Muscle layer of colon (tissue), 2 donors: ENCODE measurements around the gene CHN2.
"Not testable (repeated sequence)": the region's sequence is repeated elsewhere in the genome, so short reads cannot be mapped to it uniquely, and the experiment has no call there.

ENCODE experiments used
- H3K27ac ChIP-seq: one replicate; pipeline ENCODE4 v1.7.0; 2013; ENCODE audit warnings: low read depth, mild to moderate bottlenecking, low read length, moderate library complexity
- H3K27me3 ChIP-seq, 2 donors: one replicate each; pipeline ENCODE4 v1.7.0; 2013; ENCODE audit warnings: low read length in 2 of 2, mild to moderate bottlenecking in 2 of 2; ENCODE audit not compliant: insufficient read depth in 2 of 2, control insufficient read depth in 1 of 2
- H3K36me3 ChIP-seq: one replicate; pipeline ENCODE4 v1.7.0; 2013; ENCODE audit warnings: mild to moderate bottlenecking, low read length; ENCODE audit not compliant: insufficient read depth
- H3K4me1 ChIP-seq: one replicate; pipeline ENCODE4 v1.7.0; 2013; ENCODE audit warnings: mild to moderate bottlenecking, low read length; ENCODE audit not compliant: insufficient read depth
- H3K4me3 ChIP-seq, 2 donors: one replicate each; pipeline ENCODE4 v1.7.0; 2013; ENCODE audit warnings: low read length in 2 of 2, low read depth in 1 of 2, mild to moderate bottlenecking in 1 of 2, moderate library complexity in 1 of 2
- H3K9ac ChIP-seq: one replicate; pipeline ENCODE4 v1.7.0; 2013; ENCODE audit warnings: low read length
- H3K9me3 ChIP-seq: one replicate; pipeline ENCODE4 v1.7.0; 2013; ENCODE audit warnings: mild to moderate bottlenecking, low read length
- donor health status: abdominal sarcoma.
- donor health status: Adenocarcinoma of cecum.

CHN2 gene

DNA sequence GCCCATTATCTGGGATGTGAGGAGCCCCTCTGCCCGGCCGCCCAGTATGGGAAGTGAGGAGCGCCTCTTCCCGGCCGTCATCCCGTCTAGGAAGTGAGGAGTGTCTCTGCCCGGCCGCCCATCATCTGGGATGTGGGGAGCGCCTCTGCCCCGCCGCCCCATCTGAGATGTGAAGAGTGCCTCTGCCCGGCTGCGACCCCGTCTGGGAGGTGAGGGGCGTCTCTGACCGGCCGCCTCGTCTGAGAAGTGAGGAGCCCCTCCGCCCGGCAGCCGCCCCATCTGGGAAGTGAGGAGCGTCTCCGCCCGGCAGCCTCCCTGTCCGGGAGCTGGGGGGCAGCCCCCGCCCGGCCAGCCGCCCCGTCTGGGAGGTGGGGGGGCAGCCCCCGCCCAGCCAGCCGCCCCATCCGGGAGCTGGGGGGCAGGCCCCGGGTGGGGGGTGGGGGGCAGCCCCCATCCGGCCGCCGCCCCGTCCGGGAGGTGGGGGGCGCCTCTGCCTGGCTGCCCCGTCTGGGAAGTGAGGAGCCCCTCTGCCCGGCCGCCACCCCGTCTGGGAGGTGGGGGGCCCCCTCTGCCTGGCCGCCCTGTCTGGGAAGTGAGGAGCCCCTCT lies 69.1 kb downstream of the CHN2 start:
- not testable (repeated sequence) for H3K4me3 ChIP-seq, H3K36me3 ChIP-seq, H3K9ac ChIP-seq, H3K27ac ChIP-seq, H3K27me3 ChIP-seq, H3K4me1 ChIP-seq, H3K9me3 ChIP-seq

- H3K9ac ChIP-seq, result no peak overlapping the region
- H3K36me3 ChIP-seq, result no peaks in the 10 kb centered on the region
- H3K4me3 ChIP-seq, result no peak overlapping the region
- H3K9me3 ChIP-seq, result no peaks in the 10 kb centered on the region
- H3K27me3 ChIP-seq, result no peaks in the 10 kb centered on the region
- H3K27ac ChIP-seq, result no peak overlapping the region
- no peaks in the 10 kb centered on the region for H3K4me1 ChIP-seq
Measured at GRCh38 chr7:29265208-29265923, 70.8 kb downstream of the CHN2 start.

DNA sequence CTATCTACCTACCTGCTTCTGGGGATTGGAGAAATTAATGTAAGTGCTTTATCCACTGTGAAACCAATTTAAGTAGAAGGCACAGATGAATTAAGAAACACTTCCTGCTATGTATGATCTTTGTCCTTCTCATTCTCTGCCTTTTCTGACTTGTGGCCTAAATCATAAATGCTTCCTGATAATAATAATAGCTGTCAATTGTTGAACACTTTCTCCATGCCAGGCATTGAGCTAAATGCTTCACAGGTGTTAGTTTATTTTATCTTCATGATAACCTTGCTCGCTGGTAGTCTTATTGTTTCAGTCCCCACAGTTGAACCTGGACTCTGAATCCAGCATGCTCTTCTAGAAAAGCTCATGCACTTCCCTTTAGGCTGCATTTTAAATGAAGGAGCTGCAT lies 75.4 kb downstream of the CHN2 start:
- no peak overlapping the region for H3K27ac ChIP-seq
- H3K36me3 ChIP-seq, result no peaks in the 10 kb centered on the region
- no peak overlapping the region for H3K9ac ChIP-seq
- no peaks in the 10 kb centered on the region for H3K4me1 ChIP-seq
- no peak overlapping the region for H3K4me3 ChIP-seq
- H3K27me3 ChIP-seq, result no peaks in the 10 kb centered on the region
- no peaks in the 10 kb centered on the region for H3K9me3 ChIP-seq

DNA sequence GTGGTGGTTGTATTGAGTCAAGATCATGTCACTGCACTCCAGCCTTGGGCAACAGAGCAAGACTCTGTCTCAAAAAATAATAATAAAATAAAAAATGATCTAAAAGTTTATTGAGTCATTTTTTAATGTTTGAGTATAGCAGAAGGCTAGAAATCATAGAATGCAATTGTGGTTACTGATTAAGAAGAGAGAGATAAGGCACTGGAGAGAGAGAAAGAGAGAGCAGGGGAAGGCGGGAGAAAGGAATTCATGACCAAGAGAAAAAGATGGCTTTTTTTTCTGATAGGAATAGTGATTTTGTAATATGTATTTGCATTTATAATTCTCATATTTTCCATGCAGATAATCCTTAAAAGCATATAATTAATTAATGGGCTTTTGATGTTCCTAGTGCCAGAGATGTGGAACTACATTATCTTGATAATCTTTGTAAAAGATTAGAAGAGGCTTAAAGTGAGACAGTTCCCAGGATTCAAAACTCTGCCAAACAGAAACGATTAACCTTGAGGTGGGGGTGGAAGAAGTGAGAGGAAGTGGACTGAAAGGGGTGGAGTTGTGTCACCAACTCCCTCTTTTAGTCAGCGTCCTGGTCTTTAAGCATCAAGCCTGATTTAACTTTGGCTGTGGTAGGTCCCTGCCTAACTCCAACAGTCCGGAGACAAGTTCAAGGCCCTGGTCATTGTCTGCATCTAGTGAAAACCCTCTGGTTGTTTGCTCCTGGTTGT lies 76.2 kb downstream of the CHN2 start:
- Histone ChIP-seq H3K9ac (no peak overlapping the region), H3K4me3 (no peak overlapping the region), H3K27ac (no peak overlapping the region), H3K36me3 (no peaks in the 10 kb centered on the region), H3K27me3 (no peaks in the 10 kb centered on the region), H3K9me3 (no peaks in the 10 kb centered on the region), H3K4me1 (no peaks in the 10 kb centered on the region)

DNA sequence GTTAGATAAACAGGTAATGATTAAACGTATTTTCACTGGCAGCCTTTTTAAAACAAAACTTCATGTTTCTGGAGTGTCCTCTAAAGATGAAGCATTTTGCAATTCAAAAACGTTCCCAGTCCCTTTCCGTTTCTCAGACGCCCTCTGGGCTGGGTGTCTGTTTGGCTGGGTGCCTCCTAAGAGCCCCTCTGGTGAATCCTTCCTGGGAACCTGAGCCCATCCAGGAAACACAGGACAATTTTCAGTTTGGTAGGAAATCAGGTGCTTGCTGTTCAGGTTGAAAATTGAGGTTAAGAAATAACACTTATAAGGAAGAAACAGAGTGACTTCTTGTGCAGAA lies 76.7 kb downstream of the CHN2 start:
- no peak overlapping the region for H3K27ac ChIP-seq
- no peaks in the 10 kb centered on the region for H3K9me3 ChIP-seq
- no peak overlapping the region for H3K4me3 ChIP-seq
- H3K36me3 ChIP-seq, result no peaks in the 10 kb centered on the region
- no peaks in the 10 kb centered on the region for H3K27me3 ChIP-seq
- H3K4me1 ChIP-seq, result no peaks in the 10 kb centered on the region
- H3K9ac ChIP-seq, result no peak overlapping the region

GRCh38 chr7:29272057-29272456 lies 77.5 kb downstream of the CHN2 start:
- Histone ChIP-seq H3K27me3 (no peaks in the 10 kb centered on the region), H3K27ac (no peak overlapping the region), H3K4me1 (no peaks in the 10 kb centered on the region)

DNA sequence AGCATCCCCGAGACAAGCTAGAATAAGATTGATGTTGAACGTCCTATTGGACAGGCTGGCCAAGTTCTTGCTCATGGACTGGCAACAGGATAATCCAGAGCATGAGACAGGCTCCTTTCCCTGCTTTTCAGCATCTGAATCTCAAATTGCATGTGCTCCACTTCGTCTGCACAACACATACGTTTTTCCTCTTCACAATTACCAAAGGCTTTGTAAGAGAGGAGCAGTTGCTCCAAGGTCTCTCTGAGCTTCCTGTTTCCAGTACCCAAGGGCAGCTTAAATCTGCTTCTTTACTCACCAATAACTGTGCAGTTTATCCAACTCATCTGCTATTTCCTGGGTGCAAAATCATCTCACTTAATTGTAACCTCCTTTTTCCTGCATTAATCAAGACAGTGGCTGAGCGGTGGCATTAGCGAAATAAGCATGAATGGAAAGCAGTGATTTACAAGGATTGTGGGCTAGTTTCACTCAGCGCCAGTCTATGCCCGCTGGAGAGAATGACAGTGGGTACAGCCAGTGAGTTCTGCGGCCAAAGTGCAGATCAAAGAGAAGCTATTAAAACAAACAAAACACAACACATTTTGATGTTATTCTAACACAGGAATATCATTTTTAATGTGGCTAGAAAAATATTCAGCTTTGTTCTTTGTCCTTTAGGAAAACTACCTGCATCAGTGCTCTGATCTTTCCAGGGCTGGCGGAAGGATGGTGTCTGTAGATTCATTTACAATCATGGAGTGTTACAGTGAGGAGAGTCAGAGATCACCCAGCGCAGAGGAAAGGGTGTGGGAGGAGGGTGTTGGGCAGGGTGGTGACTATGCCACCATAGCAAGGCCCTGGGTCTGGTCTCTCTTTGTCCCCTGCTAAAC lies 79.8 kb downstream of the CHN2 start:
- no peak overlapping the region for H3K9ac ChIP-seq
- no peak overlapping the region for H3K4me3 ChIP-seq
- no peak overlapping the region for H3K27ac ChIP-seq
- H3K27me3 ChIP-seq, result no peaks in the 10 kb centered on the region
- H3K9me3 ChIP-seq, result no peaks in the 10 kb centered on the region
- H3K36me3 ChIP-seq, result no peaks in the 10 kb centered on the region
- H3K4me1 ChIP-seq, result no peaks in the 10 kb centered on the region

More at GRCh38 chr7:29272057-29272456, 77.5 kb downstream of the CHN2 start:
- no peaks in the 10 kb centered on the region for H3K36me3 ChIP-seq
- no peaks in the 10 kb centered on the region for H3K9me3 ChIP-seq
- no peak overlapping the region for H3K9ac ChIP-seq
- no peak overlapping the region for H3K4me3 ChIP-seq

DNA sequence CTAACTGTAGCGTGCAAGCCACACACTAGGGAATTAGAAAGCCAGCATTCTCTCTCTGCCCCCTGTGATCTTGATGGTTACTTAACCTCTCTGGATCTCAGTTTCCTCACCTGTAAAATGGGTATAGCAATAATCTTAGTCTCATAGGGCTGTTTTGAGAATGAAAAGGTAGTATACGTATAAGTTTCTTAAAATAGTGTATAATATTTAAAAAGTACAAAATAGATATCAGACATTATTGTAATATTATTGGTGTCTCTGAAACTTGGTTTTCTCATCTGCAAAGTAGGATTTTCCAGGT lies 80.4 kb downstream of the CHN2 start:
- Histone ChIP-seq H3K4me3 (no peak overlapping the region), H3K4me1 (no peaks in the 10 kb centered on the region), H3K36me3 (no peaks in the 10 kb centered on the region), H3K27me3 (no peaks in the 10 kb centered on the region), H3K9me3 (no peaks in the 10 kb centered on the region), H3K27ac (no peak overlapping the region), H3K9ac (no peak overlapping the region)

DNA sequence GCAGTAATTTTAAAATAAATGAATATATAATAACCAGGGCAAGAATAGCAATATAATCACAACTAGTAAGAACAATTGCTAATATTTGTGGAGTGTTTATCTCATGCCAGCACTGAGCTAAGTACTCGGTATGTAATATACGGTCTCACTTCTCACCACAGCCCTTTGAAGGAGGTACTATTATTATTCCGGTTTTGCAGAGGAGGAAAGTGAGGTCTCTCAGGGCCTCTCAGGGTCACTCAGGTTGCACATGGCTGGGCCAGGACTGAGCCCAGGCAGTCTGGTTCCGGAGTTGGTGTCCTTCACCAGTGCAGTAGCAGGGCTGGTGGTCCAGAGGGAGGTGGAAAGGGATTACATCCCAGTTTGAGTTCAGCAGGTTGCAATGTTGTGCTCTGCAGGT lies 80.9 kb downstream of the CHN2 start:
- Histone ChIP-seq H3K4me1 (no peaks in the 10 kb centered on the region), H3K4me3 (no peak overlapping the region), H3K9ac (no peak overlapping the region), H3K9me3 (no peaks in the 10 kb centered on the region), H3K27me3 (no peaks in the 10 kb centered on the region), H3K36me3 (no peaks in the 10 kb centered on the region), H3K27ac (no peak overlapping the region)

DNA sequence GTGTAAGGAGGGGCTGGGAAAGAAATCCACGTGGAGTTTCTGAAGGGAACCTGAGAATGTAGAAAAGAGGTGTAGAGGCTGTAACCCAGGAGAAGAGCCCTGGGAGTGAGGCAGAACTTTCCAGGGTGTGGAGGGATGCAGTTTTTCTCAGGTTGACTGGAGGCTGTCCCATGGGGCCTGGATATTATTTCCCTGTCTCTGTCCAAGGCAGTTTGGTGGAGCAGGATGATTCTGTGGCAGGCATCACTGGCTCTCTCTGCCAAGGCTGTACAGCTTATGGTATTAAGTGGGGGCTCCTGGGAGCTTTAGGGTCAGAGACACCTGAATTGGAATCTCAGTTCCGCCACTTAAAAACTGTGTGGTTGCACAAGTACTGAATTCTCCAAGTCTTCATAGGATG lies 81.6 kb downstream of the CHN2 start:
- no peaks in the 10 kb centered on the region for H3K4me1 ChIP-seq
- H3K36me3 ChIP-seq, result no peaks in the 10 kb centered on the region
- no peaks in the 10 kb centered on the region for H3K27me3 ChIP-seq
- no peak overlapping the region for H3K27ac ChIP-seq
- no peak overlapping the region for H3K9ac ChIP-seq
- H3K9me3 ChIP-seq, result no peaks in the 10 kb centered on the region
- no peak overlapping the region for H3K4me3 ChIP-seq

DNA sequence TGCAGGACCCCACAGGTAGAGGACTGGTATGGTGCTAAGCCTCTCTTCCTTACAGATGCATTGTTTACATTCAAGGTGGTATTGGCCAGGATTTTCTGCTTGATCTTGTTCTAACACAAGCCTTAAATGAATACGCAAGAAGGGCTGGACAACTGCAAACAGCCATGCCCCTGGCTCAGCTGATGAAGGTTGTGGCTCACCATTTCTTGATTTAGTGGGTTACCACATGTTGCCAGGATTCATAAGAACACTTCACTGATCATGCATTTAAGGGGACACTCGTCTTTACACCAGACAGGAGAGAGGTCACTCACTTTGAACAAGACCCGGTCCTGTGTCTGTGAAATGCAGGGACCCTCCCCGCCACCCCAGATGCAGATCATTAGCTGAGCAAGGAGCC lies 82.2 kb downstream of the CHN2 start:
- Histone ChIP-seq H3K4me1 (no peaks in the 10 kb centered on the region), H3K9ac (no peak overlapping the region), H3K9me3 (no peaks in the 10 kb centered on the region), H3K36me3 (no peaks in the 10 kb centered on the region), H3K27ac (no peak overlapping the region), H3K27me3 (no peaks in the 10 kb centered on the region), H3K4me3 (no peak overlapping the region)
